T-helper 2 cell treated with Interferon-gamma antibody and Interleukin-4, amounts not matched to agents 100 ng/mL and 5 ng/mL, for 36 hours (primary cell): ENCODE data around the gene SLC25A1. TPM values are rescaled to one million over a fixed set of nuclear protein-coding genes. Genes with fewer than 3 reads are reported as not detected.
"Not testable (repeated sequence)": the region's sequence is repeated elsewhere in the genome, so short reads cannot be mapped to it uniquely, and the experiment has no call there.

Experiments
- intact Hi-C: fragments of 100-400 bp; cut with micrococcal nuclease; formaldehyde crosslinking; loops from one replicate; pipeline ENCODE4 v1.15.1; 2023
- total RNA-seq: library from RNA; stranded (reverse); gene quantifications from 2 replicates; pipeline ENCODE4 v1.2.3, GENCODE V29; 2022

The SLC25A1 gene
- total RNA-seq, 1 donor from 2014 or later = 42.6 TPM

- intact Hi-C loops = no loop called here
These were observed 10.2 kb downstream of the SLC25A1 start for GRCh38 chr22:19168088-19168890.

GRCh38 chr22:19167106-19167869 is 11.2 kb downstream of the SLC25A1 start:
- intact Hi-C loops = no loop called here

- intact Hi-C loops = no loop called here
These were observed 12.1 kb downstream of the SLC25A1 start for GRCh38 chr22:19166421-19166820.

GRCh38 chr22:19164425-19164824 is 14.1 kb downstream of the SLC25A1 start:
- intact Hi-C loops = no loop called here

- intact Hi-C loops = not testable (repeated sequence)
These were observed 19.9 kb downstream of the SLC25A1 start for GRCh38 chr22:19158649-19159048.

- intact Hi-C loops = not testable (repeated sequence)
These were observed 22.4 kb downstream of the SLC25A1 start for GRCh38 chr22:19156109-19156508.

- intact Hi-C loops = no loop called here
These were observed 25.3 kb downstream of the SLC25A1 start for GRCh38 chr22:19152942-19153883.

- intact Hi-C loops = no loop called here
These were observed 27.0 kb downstream of the SLC25A1 start for GRCh38 chr22:19151329-19152191.

GRCh38 chr22:19150482-19151328 is 27.8 kb downstream of the SLC25A1 start:
- intact Hi-C loops = no loop called here

- intact Hi-C loops = no loop called here
These were observed 28.5 kb downstream of the SLC25A1 start, which contains the start of gene GSC2 for GRCh38 chr22:19149991-19150390. Gene GSC2, minus strand, starts transcription at chr22:19150292. Its CDS starts 9 bp downstream, at chr22:19150283.

GRCh38 chr22:19149047-19149883 is 29.3 kb downstream of the SLC25A1 start:
- intact Hi-C loops = no loop called here

- intact Hi-C loops = no loop called here
These were observed 30.0 kb downstream of the SLC25A1 start for GRCh38 chr22:19148417-19149046.

GRCh38 chr22:19147195-19147780 is 31.2 kb downstream of the SLC25A1 start:
- intact Hi-C loops = no loop called here

- intact Hi-C loops = no loop called here
These were observed 32.1 kb downstream of the SLC25A1 start for GRCh38 chr22:19146215-19146968.

- intact Hi-C loops = loop anchor here (1.0 kb wide), 5 partner anchors 22 to 335 kb away; partner anchors contain the start of genes C22orf39, CDC45, DGCR2 and SLC25A1
These were observed 34.6 kb downstream of the SLC25A1 start for GRCh38 chr22:19143967-19144400.

GRCh38 chr22:19143212-19143611 is 35.3 kb downstream of the SLC25A1 start:
- intact Hi-C loops = no loop called here

- intact Hi-C loops = no loop called here
These were observed 36.1 kb downstream of the SLC25A1 start for GRCh38 chr22:19142394-19142793.
